Body of pancreas (tissue), 4 donors: ENCODE measurements around the gene ACTR1A. TPM values are rescaled to one million over a fixed set of nuclear protein-coding genes. Genes with fewer than 3 reads are reported as not detected.

Experiments
- ATAC-seq: fragments of 150-250 bp; one replicate; pipeline ENCODE4 v1.9.1; 2016
- DNase-seq, 4 donors: peaks; one replicate each; pipeline ENCODE4 v3.0.0-alpha.2; 2019
- H3K27ac ChIP-seq, 4 donors: fragments of 200-600 bp; sonication (generic); 1 replicate in 3 of 4; 2 replicates in 1 of 4; pipeline versions ENCODE4 v1.5.1 to v1.6.1; 2016 to 2019; ENCODE audit warnings: mild to moderate bottlenecking in 1 of 4, mixed read lengths in 1 of 4, moderate library complexity in 1 of 4
- H3K27me3 ChIP-seq, 2 donors: fragments of 200-600 bp; sonication (generic); one replicate each; pipeline ENCODE4 v1.6.0; 2016; ENCODE audit warnings: mild to moderate bottlenecking in 1 of 2
- H3K36me3 ChIP-seq, 2 donors: fragments of 200-600 bp; sonication (generic); replicated peaks in 1 of 2; 2 replicates each; pipeline ENCODE4 v1.5.1; 2016; ENCODE audit warnings: low read depth in 2 of 2; ENCODE audit not compliant: insufficient read depth in 1 of 2
- H3K4me1 ChIP-seq: fragments of 200-600 bp; sonication (generic); one replicate; pipeline ENCODE4 v1.6.0; 2016
- H3K4me3 ChIP-seq, 2 donors: fragments of 200-600 bp; sonication (generic); 1 replicate in 1 of 2; 2 replicates in 1 of 2; pipeline ENCODE4 v1.5.1; 2016 to 2019
- H3K9me3 ChIP-seq, 3 donors: fragments of 200-600 bp; sonication (generic); 1 replicate in 2 of 3; 2 replicates in 1 of 3; pipeline ENCODE4 v1.5.1; 2016
- POLR2A ChIP-seq, 3 donors: fragments of 450-650 bp; IDR thresholded peaks; one replicate each; pipeline ENCODE4 v1.6.1; 2016; ENCODE audit warnings: antibody characterized with exemption in 3 of 3, mild to moderate bottlenecking in 2 of 3
- WGBS, 2 donors: methylation state at CpG; one replicate each; pipeline ENCODE4 v1.1.5; 2017; 5-methylcytosine and 5-hydroxymethylcytosine counted together
- intact Hi-C: fragments of 100-400 bp; cut with DNase I; formaldehyde crosslinking; loops from one replicate; pipeline ENCODE4 v1.15.1; 2023
- total RNA-seq, 2 donors: library from RNA; depleted of rRNA; stranded (reverse); fragments of >200 nt; gene quantifications; one replicate each; pipeline ENCODE4 v1.1.0, GENCODE V29; 2016
- TF ChIP-seq, protein P1 (sequence below), 7 experiments: fragments of 450-650 bp in 4 of 7; fragments of 200-600 bp in 3 of 7; sonication (generic) in 3 of 7; IDR thresholded peaks; one replicate each; pipeline ENCODE4 v1.5.1; 2016 to 2019; ENCODE audit warnings: antibody characterized with exemption in 7 of 7

Gene ACTR1A
- total RNA-seq, 2 donors from 2014 or later: 35.5 to 55.0 TPM

DNA sequence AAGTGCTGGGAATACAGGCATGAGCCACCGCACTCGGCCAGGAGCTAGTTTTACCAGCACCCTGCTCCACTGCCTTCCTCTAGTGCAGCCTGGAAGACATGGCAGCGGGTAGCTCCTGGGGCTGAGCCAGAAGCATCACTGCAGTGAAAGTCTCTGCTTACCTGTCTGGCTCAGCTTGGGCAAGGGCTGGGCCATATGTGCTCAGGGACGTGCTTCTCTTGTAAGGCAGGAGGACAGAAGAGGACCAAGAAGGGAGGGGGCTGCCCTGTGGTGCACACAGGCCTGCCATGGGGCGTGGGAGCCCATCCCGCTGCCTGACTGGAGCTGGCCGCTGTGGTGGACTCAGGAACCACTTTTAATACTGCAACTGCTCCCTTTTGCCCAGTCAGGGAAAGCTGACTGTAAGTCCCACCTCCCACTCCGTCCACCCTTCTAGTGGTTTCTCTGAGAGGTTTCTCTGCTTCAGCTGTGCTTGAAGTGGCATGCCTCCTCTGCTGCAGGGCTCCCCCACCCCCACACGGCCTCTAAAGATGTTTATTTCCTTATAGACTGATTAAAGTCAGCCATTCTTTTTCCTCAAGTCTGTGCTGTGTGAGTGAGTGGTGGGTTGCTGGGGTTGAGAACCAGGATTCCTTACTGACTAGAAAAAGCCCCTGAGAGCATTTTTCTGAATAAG, 25.9 kb downstream of the ACTR1A start:
- peaks cover 0 to 12% of the 10 kb centered on the region in 2 donors for H3K36me3 ChIP-seq
- no peaks in the 10 kb centered on the region for H3K27me3 ChIP-seq
- 56 to 62% methylated on average over 9 of the region's 9 CpGs for WGBS, 2 donors
- intact Hi-C loops: no loop called here
- no peak overlapping the region for H3K27ac ChIP-seq
- H3K9me3 ChIP-seq: no peaks in the 10 kb centered on the region
- TF ChIP-seq, protein P1, sequence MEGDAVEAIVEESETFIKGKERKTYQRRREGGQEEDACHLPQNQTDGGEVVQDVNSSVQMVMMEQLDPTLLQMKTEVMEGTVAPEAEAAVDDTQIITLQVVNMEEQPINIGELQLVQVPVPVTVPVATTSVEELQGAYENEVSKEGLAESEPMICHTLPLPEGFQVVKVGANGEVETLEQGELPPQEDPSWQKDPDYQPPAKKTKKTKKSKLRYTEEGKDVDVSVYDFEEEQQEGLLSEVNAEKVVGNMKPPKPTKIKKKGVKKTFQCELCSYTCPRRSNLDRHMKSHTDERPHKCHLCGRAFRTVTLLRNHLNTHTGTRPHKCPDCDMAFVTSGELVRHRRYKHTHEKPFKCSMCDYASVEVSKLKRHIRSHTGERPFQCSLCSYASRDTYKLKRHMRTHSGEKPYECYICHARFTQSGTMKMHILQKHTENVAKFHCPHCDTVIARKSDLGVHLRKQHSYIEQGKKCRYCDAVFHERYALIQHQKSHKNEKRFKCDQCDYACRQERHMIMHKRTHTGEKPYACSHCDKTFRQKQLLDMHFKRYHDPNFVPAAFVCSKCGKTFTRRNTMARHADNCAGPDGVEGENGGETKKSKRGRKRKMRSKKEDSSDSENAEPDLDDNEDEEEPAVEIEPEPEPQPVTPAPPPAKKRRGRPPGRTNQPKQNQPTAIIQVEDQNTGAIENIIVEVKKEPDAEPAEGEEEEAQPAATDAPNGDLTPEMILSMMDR (IDR thresholded peaks at IDR 0.05): no peak
- no peak for TF ChIP-seq POLR2A (IDR thresholded peaks at IDR 0.05)
- H3K4me3 ChIP-seq: no peak overlapping the region
- DNase-seq (no peak), ATAC-seq (no peak)
- H3K4me1 ChIP-seq: no peaks in the 10 kb centered on the region

DNA sequence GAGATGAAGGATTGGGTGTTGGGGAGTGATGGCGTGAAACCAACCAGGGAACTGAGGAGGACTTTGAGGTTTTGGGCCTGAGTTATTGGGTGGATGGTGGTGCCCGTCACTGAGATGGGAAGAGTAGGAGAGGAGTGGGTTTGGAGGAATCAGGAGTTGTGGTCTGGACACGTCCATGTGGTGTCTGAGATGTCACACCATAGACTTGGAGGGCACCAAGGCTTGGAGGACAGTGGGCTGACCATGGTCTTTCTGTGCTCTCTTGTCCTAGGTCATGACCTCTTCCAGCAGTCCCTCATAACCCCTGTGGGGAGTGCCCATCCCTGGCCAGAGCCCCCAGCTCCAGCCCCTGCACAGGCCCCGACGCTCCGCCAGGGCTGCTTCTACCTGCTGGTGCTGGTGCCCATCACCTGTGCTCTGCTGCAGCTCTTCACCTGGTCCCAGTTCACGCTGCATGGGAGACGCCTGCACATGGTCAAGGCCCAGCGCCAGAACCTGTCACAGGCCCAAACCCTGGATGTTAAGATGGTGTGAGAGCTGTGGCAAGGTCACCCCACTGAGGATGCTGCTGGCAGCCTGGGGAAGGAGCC, 27.0 kb downstream of the ACTR1A start:
- no peak overlapping the region for H3K27ac ChIP-seq
- 73 to 87% methylated on average over 9 of the region's 9 CpGs for whole genome bisulfite sequencing, 2 donors

DNA sequence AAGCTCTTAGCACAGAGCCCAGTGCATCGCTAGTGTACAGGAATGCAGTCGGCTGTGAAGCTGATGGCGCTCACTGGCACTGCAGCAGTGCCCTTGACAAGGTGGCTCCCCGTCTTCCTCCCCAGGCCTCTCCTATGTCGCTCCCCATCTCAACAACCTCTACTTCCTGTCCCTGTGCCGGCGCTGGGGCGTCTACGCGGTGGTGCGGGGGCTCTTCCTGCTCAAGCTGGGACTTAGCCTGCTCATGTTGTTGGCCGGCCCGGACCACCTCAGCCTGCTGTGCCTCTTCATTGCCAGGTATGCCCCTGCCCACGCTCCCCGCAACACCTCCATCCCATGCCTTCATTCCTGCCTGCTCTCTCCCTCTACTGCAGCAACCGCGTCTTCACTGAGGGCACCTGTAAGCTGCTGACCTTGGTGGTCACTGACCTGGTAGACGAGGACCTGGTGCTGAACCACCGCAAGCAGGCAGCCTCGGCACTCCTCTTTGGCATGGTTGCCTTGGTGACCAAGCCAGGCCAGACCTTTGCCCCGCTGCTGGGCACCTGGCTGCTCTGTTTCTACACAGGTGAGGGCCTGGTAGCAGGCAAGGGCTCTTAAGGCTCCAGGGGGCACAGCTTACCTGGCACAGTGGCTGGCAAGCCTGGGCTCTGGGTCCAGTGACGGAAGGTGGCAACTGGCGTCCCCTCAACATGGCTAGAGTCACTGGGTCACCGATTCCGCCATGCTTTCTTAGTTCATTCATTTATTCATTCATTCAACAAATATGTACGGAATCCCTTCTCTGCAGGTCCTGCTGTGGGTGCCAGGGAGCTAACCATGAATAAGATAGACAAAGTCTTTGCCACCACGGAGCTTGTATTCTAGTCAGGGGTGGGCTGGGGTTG, 28.8 kb downstream of the ACTR1A start:
- H3K27me3 ChIP-seq: no peaks in the 10 kb centered on the region
- H3K4me1 ChIP-seq: no peaks in the 10 kb centered on the region
- WGBS, 2 donors: 73 to 79% methylated on average over 18 to 22 of the region's 27 CpGs
- DNase-seq (no peak), ATAC-seq (no peak)
- no peak overlapping the region for H3K4me3 ChIP-seq
- H3K9me3 ChIP-seq: no peaks in the 10 kb centered on the region
- no peaks in the 10 kb centered on the region for H3K36me3 ChIP-seq
- intact Hi-C loops: no loop called here
- H3K27ac ChIP-seq: no peak overlapping the region
- TF ChIP-seq POLR2A (IDR thresholded peaks at IDR 0.05): no peak
- TF ChIP-seq, protein P1 (IDR thresholded peaks at IDR 0.05): no peak

More for the DNA sequence above, 27.0 kb downstream of the ACTR1A start:
- ATAC-seq (no peak), DNase-seq (no peak)
- Histone ChIP-seq H3K4me3 (no peak overlapping the region), H3K27me3 (no peaks in the 10 kb centered on the region), H3K9me3 (no peaks in the 10 kb centered on the region), H3K36me3 (peaks cover 0 to 4% of the 10 kb centered on the region in 2 donors), H3K4me1 (no peaks in the 10 kb centered on the region)
- TF ChIP-seq, protein P1 (IDR thresholded peaks at IDR 0.05): no peak
- no peak for TF ChIP-seq POLR2A (IDR thresholded peaks at IDR 0.05)
- intact Hi-C loops: no loop called here

DNA sequence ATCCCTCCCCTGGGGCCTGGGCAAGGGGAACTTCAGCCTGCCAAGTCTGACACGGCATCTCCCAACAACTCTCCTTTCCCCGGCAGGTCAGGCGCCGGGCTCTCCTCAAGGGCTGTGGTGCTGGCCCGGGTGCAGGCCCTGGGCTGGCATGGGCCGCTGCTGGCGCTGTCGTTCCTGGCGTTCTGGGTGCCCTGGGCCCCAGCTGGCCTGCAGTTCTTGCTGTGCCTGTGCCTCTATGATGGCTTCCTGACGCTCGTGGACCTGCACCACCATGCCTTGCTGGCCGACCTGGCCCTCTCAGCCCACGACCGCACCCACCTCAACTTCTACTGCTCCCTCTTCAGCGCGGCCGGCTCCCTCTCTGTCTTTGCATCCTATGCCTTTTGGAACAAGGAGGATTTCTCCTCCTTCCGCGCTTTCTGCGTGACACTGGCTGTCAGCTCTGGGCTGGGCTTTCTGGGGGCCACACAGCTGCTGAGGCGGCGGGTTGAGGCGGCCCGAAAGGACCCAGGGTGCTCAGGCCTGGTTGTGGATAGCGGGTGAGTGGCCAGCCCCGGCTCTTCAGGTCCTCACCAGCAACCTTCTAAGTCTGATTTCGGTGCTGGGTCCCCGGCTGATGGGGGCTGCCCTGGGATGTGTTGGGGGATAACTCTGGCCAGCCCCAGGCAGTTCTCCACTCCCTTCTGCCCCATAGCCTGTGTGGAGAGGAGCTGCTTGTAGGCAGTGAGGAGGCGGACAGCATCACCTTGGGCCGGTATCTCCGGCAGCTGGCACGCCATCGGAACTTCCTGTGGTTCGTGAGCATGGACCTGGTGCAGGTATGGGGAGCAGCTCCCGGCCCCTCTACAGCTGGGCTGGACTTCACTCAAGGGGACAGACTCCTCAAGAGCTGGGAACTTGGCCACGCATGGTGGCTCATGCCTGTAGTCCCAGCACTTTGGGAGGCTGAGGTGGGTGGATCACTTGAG, 31.6 kb downstream of the ACTR1A start:
- Histone ChIP-seq H3K4me1 (no peaks in the 10 kb centered on the region), H3K4me3 (no peak overlapping the region), H3K36me3 (no peaks in the 10 kb centered on the region), H3K27ac (no peak overlapping the region), H3K9me3 (no peaks in the 10 kb centered on the region), H3K27me3 (no peaks in the 10 kb centered on the region)
- whole genome bisulfite sequencing, 2 donors: 89 to 90% methylated on average over 15 to 36 of the region's 36 CpGs
- ATAC-seq (no peak), DNase-seq (no peak)
- TF ChIP-seq, protein P1 (IDR thresholded peaks at IDR 0.05): no peak
- TF ChIP-seq POLR2A (IDR thresholded peaks at IDR 0.05): no peak
- intact Hi-C loops: no loop called here
